ENCODE results near the gene KLHL22. TPM values are rescaled to one million over a fixed set of nuclear protein-coding genes. Genes with fewer than 3 reads are reported as not detected.

The KLHL22 gene
- total and polyA plus RNA-seq, 2 donors (not counting 1 experiment from before 2014, with no cell fraction given) = 17.4 to 35.3 TPM

GRCh38 chr22:20487715-20488114 lies 7.9 kb downstream of the KLHL22 start:
- H3K4me2 ChIP-seq (ENCODE audit: extremely low read depth, insufficient read depth, low read length) = no peak overlapping the region
- no peak overlapping the region for H2AFZ ChIP-seq (ENCODE audit: low read length)

GRCh38 chr22:20486229-20486628 lies 9.4 kb downstream of the KLHL22 start:
- no peak overlapping the region for H3K27ac ChIP-seq (ENCODE audit: insufficient read depth, low read length)
- DNase-seq (ENCODE audit: low read depth in 2 of 2) = no peak
- H3K27me3 ChIP-seq (ENCODE audit: control insufficient read depth, insufficient read depth, low read length) = no peaks in the 10 kb centered on the region
- no peaks in the 10 kb centered on the region for H4K20me1 ChIP-seq (ENCODE audit: control insufficient read depth, extremely low read depth, insufficient read depth, low read length)
- H3K4me3 ChIP-seq (replicated peaks in 1 of 4; ENCODE audit: control extremely low read depth in 1 of 4, insufficient read depth in 1 of 4, low read depth in 3 of 4, low read length in 4 of 4) = no peak overlapping the region
- H2AFZ ChIP-seq (ENCODE audit: low read length) = no peak overlapping the region
- H3K9ac ChIP-seq (ENCODE audit: insufficient read depth, low read length) = no peak overlapping the region
- H3K36me3 ChIP-seq (ENCODE audit: control insufficient read depth, insufficient read depth, low read length) = peaks cover 3% of the 10 kb centered on the region
- H3K79me2 ChIP-seq (ENCODE audit: control insufficient read depth, insufficient read depth, low read length) = peaks cover 7% of the 10 kb centered on the region
- TF ChIP-seq CTCF (conservative IDR thresholded peaks at IDR 0.05 in 1 of 2, IDR thresholded peaks at IDR 0.05 in 1 of 2; ENCODE audit: low read depth in 1 of 2, low read length in 2 of 2) (no peak), EZH2 (IDR thresholded peaks at IDR 0.05; ENCODE audit: low read length, missing control alignments) (no peak)
- H3K4me2 ChIP-seq (ENCODE audit: extremely low read depth, insufficient read depth, low read length) = no peak overlapping the region
- no peaks in the 10 kb centered on the region for H3K9me3 ChIP-seq (ENCODE audit: control insufficient read depth, insufficient read depth, low read depth, low read length)
- H3K4me1 ChIP-seq (ENCODE audit: control insufficient read depth, extremely low read depth, insufficient read depth, low read length) = no peaks in the 10 kb centered on the region

More at GRCh38 chr22:20487715-20488114, 7.9 kb downstream of the KLHL22 start:
- H3K4me3 ChIP-seq (replicated peaks in 1 of 4; ENCODE audit: control extremely low read depth in 1 of 4, insufficient read depth in 1 of 4, low read depth in 3 of 4, low read length in 4 of 4) = no peak overlapping the region
- no peak for TF ChIP-seq CTCF (conservative IDR thresholded peaks at IDR 0.05 in 1 of 2, IDR thresholded peaks at IDR 0.05 in 1 of 2; ENCODE audit: low read depth in 1 of 2, low read length in 2 of 2)
- no peak for TF ChIP-seq EZH2 (IDR thresholded peaks at IDR 0.05; ENCODE audit: low read length, missing control alignments)
- H3K9me3 ChIP-seq (ENCODE audit: control insufficient read depth, insufficient read depth, low read depth, low read length) = no peaks in the 10 kb centered on the region
- peaks cover 3% of the 10 kb centered on the region for H3K36me3 ChIP-seq (ENCODE audit: control insufficient read depth, insufficient read depth, low read length)
- H3K27me3 ChIP-seq (ENCODE audit: control insufficient read depth, insufficient read depth, low read length) = no peaks in the 10 kb centered on the region
- H3K4me1 ChIP-seq (ENCODE audit: control insufficient read depth, extremely low read depth, insufficient read depth, low read length) = no peaks in the 10 kb centered on the region
- H3K27ac ChIP-seq (ENCODE audit: insufficient read depth, low read length) = no peak overlapping the region
- H3K9ac ChIP-seq (ENCODE audit: insufficient read depth, low read length) = no peak overlapping the region
- no peaks in the 10 kb centered on the region for H4K20me1 ChIP-seq (ENCODE audit: control insufficient read depth, extremely low read depth, insufficient read depth, low read length)
- H3K79me2 ChIP-seq (ENCODE audit: control insufficient read depth, insufficient read depth, low read length) = peaks cover 12% of the 10 kb centered on the region
- no peak for DNase-seq (ENCODE audit: low read depth in 2 of 2)

- Histone ChIP-seq H3K36me3 (ENCODE audit: control insufficient read depth, insufficient read depth, low read length) (peaks cover 3% of the 10 kb centered on the region), H3K79me2 (ENCODE audit: control insufficient read depth, insufficient read depth, low read length) (peaks cover 2% of the 10 kb centered on the region), H3K27ac (ENCODE audit: insufficient read depth, low read length) (no peak overlapping the region), H3K9me3 (ENCODE audit: control insufficient read depth, insufficient read depth, low read depth, low read length) (no peaks in the 10 kb centered on the region), H3K4me3 (replicated peaks in 1 of 4; ENCODE audit: control extremely low read depth in 1 of 4, insufficient read depth in 1 of 4, low read depth in 3 of 4, low read length in 4 of 4) (no peak overlapping the region), H3K4me1 (ENCODE audit: control insufficient read depth, extremely low read depth, insufficient read depth, low read length) (no peaks in the 10 kb centered on the region), H4K20me1 (ENCODE audit: control insufficient read depth, extremely low read depth, insufficient read depth, low read length) (no peaks in the 10 kb centered on the region), H2AFZ (ENCODE audit: low read length) (no peak overlapping the region), H3K27me3 (ENCODE audit: control insufficient read depth, insufficient read depth, low read length) (no peaks in the 10 kb centered on the region), H3K9ac (ENCODE audit: insufficient read depth, low read length) (no peak overlapping the region), H3K4me2 (ENCODE audit: extremely low read depth, insufficient read depth, low read length) (no peak overlapping the region)
- DNase-seq (ENCODE audit: low read depth in 2 of 2) = no peak
- TF ChIP-seq CTCF (conservative IDR thresholded peaks at IDR 0.05 in 1 of 2, IDR thresholded peaks at IDR 0.05 in 1 of 2; ENCODE audit: low read depth in 1 of 2, low read length in 2 of 2) = no peak
- no peak for TF ChIP-seq EZH2 (IDR thresholded peaks at IDR 0.05; ENCODE audit: low read length, missing control alignments)
Observed at GRCh38 chr22:20484948-20485683, 10.5 kb downstream of the KLHL22 start.
